ENCODE results near the gene KRTAP29-1.

The KRTAP29-1 gene

GRCh38 chr17:41327411-41328120 is 24.9 kb upstream of the KRTAP29-1 start:
- no peak for DNase-seq (ENCODE audit: low spot score)

GRCh38 chr17:41326173-41327145 is 23.8 kb upstream of the KRTAP29-1 start:
- no peak for DNase-seq (ENCODE audit: low spot score)

- no peak for DNase-seq (ENCODE audit: low spot score)
These were observed 23.0 kb upstream of the KRTAP29-1 start for GRCh38 chr17:41325611-41326010.

GRCh38 chr17:41325126-41325525 is 22.5 kb upstream of the KRTAP29-1 start:
- no peak for DNase-seq (ENCODE audit: low spot score)

GRCh38 chr17:41324180-41325075 is 21.8 kb upstream of the KRTAP29-1 start:
- no peak for DNase-seq (ENCODE audit: low spot score)

- DNase-seq (ENCODE audit: low spot score), result no peak
These were observed 20.5 kb upstream of the KRTAP29-1 start for GRCh38 chr17:41322903-41323895.

- DNase-seq (ENCODE audit: low spot score), result peak; percentile 63
These were observed 19.6 kb upstream of the KRTAP29-1 start for GRCh38 chr17:41322094-41322902.

GRCh38 chr17:41318231-41318630 is 15.6 kb upstream of the KRTAP29-1 start:
- no peak for DNase-seq (ENCODE audit: low spot score)

GRCh38 chr17:41315814-41316445 is 13.3 kb upstream of the KRTAP29-1 start:
- no peak for DNase-seq (ENCODE audit: low spot score)

GRCh38 chr17:41315204-41315794 is 12.6 kb upstream of the KRTAP29-1 start, which contains the start of gene KRTAP17-1:
Gene KRTAP17-1, minus strand, starts transcription at chr17:41315710. Its CDS starts 60 bp downstream, at chr17:41315650.
- no peak for DNase-seq (ENCODE audit: low spot score)

- no peak for DNase-seq (ENCODE audit: low spot score)
These were observed 8.5 kb upstream of the KRTAP29-1 start for GRCh38 chr17:41311111-41311510.

- DNase-seq (ENCODE audit: low spot score), result no peak
These were observed 6.3 kb upstream of the KRTAP29-1 start, which contains the start of gene KRTAP16-1 for GRCh38 chr17:41308918-41309359. Gene KRTAP16-1, minus strand, starts transcription at chr17:41309309. Its CDS starts 56 bp downstream, at chr17:41309253.

- DNase-seq (ENCODE audit: low spot score), result peak; percentile 20
These were observed 5.7 kb upstream of the KRTAP29-1 start for GRCh38 chr17:41308251-41308917.

- DNase-seq (ENCODE audit: low spot score), result peak; percentile 24
These were observed 5.0 kb upstream of the KRTAP29-1 start for GRCh38 chr17:41307647-41308046.

- no peak for DNase-seq (ENCODE audit: low spot score)
These were observed 1.4 kb upstream of the KRTAP29-1 start for GRCh38 chr17:41304091-41304490.

- no peak for DNase-seq (ENCODE audit: low spot score)
These were observed 330 bp upstream of the KRTAP29-1 start for GRCh38 chr17:41302981-41303380.

GRCh38 chr17:41301204-41301790 is 1.4 kb downstream of the KRTAP29-1 start:
- no peak for DNase-seq (ENCODE audit: low spot score)
